ENCODE data around the gene BAG5.

- no peak for TF ChIP-seq CTCF (IDR thresholded peaks at IDR 0.05)
- no peak for TF ChIP-seq EZH2 (IDR thresholded peaks at IDR 0.05; ENCODE audit: borderline replicate concordance, insufficient read depth, low read depth, low read length, poor library complexity, severe bottlenecking)
These were observed 32.1 kb downstream of the BAG5 start for GRCh38 chr14:103530390-103530789.

All from B cell (primary cell).